GM12865 (cell line): ENCODE measurements around the gene MPP1.

ENCODE experiments used
- DNase-seq: peaks from one replicate; pipeline ENCODE4 v3.0.0; 2010; ENCODE audit warnings: low read depth
- H3K4me3 ChIP-seq: 2 replicates; pipeline ENCODE4 v1.5.1; 2011; ENCODE audit warnings: mild to moderate bottlenecking, low read depth, low read length, control low read depth
- TF ChIP-seq, protein P1 (sequence below): IDR thresholded peaks from 2 replicates; pipeline ENCODE4 v1.5.1; 2011; ENCODE audit warnings: low read length, control low read depth, low read depth, inconsistent platforms; ENCODE audit not compliant: insufficient read depth; ENCODE audit errors: missing control alignments

The MPP1 gene

GRCh38 chrX:154751203-154751668, 54.0 kb downstream of the MPP1 start:
- TF ChIP-seq, protein P1, sequence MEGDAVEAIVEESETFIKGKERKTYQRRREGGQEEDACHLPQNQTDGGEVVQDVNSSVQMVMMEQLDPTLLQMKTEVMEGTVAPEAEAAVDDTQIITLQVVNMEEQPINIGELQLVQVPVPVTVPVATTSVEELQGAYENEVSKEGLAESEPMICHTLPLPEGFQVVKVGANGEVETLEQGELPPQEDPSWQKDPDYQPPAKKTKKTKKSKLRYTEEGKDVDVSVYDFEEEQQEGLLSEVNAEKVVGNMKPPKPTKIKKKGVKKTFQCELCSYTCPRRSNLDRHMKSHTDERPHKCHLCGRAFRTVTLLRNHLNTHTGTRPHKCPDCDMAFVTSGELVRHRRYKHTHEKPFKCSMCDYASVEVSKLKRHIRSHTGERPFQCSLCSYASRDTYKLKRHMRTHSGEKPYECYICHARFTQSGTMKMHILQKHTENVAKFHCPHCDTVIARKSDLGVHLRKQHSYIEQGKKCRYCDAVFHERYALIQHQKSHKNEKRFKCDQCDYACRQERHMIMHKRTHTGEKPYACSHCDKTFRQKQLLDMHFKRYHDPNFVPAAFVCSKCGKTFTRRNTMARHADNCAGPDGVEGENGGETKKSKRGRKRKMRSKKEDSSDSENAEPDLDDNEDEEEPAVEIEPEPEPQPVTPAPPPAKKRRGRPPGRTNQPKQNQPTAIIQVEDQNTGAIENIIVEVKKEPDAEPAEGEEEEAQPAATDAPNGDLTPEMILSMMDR: no peak

GRCh38 chrX:154750301-154751202, 54.7 kb downstream of the MPP1 start, which contains the start of gene GAB3:
GAB3 (minus strand) TSS chrX:154751077; CDS start chrX:154751025, 52 bp downstream.
- DNase-seq: peak; percentile 63
- TF ChIP-seq, protein P1: no peak
- H3K4me3 ChIP-seq: peak within 1 kb of the TSS; percentile 68

More at GRCh38 chrX:154751203-154751668, 54.0 kb downstream of the MPP1 start:
- peak overlapping the region; percentile 2 for H3K4me3 ChIP-seq
- DNase-seq: no peak

GRCh38 chrX:154749856-154750255, 55.4 kb downstream of the MPP1 start:
- DNase-seq: no peak
- TF ChIP-seq, protein P1: no peak
- peak overlapping the region; percentile 68 for H3K4me3 ChIP-seq

- TF ChIP-seq, protein P1: peak; percentile 64
- H3K4me3 ChIP-seq: no peak overlapping the region
- peak; percentile 60 for DNase-seq
Measured at GRCh38 chrX:154748712-154749339, 56.5 kb downstream of the MPP1 start.

DNA sequence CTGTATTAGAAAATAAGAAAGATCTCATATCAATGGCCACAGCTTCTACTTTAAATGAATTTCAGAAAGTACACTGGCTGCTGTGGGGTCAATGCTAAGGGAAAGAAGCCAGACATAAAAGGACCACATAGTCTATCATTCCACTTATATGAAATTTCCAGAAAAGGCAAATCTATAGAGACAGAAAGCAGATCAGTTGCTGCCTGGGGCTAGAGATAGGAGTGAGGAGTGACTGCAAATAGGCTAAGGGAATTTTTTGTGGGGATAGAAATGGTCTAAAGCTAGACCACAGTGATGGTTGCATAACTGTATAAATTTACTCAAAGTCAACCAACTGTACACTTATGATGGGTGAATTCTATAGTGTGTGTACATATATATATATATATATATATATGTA, 62.7 kb downstream of the MPP1 start:
- DNase-seq: no peak
- no peak overlapping the region for H3K4me3 ChIP-seq
- TF ChIP-seq, protein P1: no peak

- DNase-seq: no peak
- no peak overlapping the region for H3K4me3 ChIP-seq
- TF ChIP-seq, protein P1: no peak
Measured at GRCh38 chrX:154739952-154740465, 65.3 kb downstream of the MPP1 start.
